Measurements from ENCODE around the gene STEAP4.
"Not testable (repeated sequence)": the region's sequence is repeated elsewhere in the genome, so short reads cannot be mapped to it uniquely, and the experiment has no call there.

Gene STEAP4

DNA sequence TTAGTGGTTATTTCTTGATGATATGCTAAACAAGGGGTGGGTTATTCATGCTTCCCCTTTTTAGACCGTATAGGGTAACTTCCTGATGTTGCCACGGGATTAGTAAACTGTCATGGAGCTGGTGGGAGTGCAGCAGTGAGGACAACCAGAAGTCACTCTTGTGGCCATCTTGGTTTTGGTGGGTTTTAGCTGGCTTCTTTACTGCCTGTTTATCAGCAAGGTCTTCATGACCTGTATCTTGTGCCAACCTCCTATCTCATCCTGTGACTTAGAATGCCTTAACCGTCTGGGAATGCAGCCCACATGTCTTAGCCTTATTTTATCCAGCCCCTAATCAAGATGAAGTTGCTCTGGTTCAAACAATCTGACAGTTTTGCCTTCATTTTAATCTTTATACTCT is 41.7 kb downstream of the STEAP4 start:
- not testable (repeated sequence) for DNase-seq

DNA sequence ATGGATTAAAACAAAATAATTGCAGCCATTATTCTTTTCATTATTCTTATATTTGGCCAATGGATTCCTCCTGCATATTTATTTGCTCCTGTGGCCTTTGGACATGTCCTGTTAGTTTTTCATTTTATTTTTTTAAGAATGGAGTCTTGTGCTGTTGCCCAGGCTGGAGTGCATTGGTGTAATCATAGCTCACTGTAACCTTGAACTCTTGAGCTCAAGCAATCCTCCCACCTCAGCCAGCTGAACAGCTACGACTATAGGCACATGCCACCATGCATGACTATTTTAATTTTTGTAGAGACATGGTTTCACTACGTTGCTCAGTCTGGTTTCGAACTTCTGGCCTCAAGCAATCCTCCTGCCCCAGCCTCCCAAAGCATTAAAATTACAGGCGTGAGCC is 44.1 kb downstream of the STEAP4 start:
- DNase-seq: no peak

DNA sequence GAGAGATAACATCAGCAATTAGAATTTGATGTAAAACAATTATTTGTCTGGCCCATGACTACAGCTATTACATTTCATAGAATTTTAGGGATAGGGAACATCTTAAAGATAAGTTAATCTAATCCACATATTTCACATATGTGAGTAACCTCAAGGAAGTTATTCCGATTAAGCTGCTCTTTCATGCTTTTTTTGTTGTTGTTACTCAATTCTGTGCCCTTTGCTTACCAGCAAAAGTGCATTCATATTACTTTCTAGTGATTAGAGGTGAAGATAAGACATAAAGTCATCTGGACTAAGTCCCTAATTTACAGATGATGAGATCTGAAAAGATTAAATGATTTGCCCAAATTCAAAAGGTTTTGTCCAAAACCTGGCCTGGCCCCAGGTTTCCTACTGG is 46.0 kb downstream of the STEAP4 start:
- DNase-seq: no peak

GRCh38 chr7:88259656-88260380 is 46.9 kb downstream of the STEAP4 start:
- no peak for DNase-seq

DNA sequence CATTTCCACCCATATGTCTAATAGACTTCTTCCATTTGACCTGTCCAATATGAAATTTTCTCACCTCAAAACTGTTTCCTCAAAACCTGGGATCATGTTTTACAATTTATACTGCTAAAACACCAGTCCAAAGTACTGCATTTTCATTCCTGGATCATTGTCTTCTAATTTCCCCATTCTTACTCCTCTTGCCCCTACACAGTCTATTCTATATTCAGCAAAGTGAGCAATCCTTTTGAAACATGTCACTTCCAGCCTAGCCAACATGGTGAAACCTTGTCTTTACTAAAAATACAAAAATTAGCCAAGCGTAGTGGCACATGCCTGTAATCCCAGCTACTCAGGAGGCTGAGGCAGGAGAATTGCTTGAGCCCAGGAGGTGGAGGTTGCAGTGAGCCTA is 48.4 kb downstream of the STEAP4 start:
- not testable (repeated sequence) for DNase-seq

GRCh38 chr7:88256906-88257305 is 49.8 kb downstream of the STEAP4 start:
- no peak for DNase-seq

DNA sequence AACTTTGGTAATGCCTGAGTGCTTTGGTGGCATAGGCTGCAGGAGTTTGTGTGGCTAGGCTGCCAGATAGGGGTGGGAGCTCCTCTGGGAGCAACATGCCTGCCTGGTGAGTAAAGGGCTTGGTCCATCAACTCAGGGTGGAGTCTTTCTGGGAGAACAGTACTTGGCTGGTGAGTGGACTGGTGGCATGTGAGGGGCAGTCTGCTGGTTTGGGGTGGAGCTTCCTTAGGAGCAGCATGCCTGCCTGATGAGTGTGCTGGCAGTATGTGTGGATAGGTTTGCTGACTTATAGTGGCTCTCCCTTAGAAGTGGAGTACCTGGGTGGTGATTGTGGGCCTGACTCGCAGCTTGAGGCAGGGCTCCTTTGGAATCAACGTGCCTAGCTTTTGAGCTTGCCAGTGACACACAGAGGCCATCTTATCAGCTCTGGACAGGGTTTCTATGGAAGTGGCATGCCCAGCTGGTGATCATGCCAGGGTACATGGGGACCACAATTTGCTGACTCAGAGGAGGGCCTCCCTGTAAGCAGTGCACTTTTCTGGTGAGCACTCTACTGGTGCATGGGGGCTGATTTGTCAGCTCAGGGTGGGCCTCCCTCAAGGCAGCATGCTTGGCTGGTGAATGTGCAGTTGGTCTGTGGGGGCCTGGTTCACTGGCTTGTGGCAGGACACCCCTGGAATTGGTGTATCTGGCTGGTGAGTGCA is 51.8 kb downstream of the STEAP4 start:
- no peak for DNase-seq

- no peak for DNase-seq
These were observed 53.1 kb downstream of the STEAP4 start for GRCh38 chr7:88253640-88254039.

- no peak for DNase-seq
These were observed 62.4 kb downstream of the STEAP4 start for GRCh38 chr7:88244258-88244657.

- DNase-seq: peak; percentile 30
These were observed 63.3 kb downstream of the STEAP4 start for GRCh38 chr7:88243345-88243909.

DNA sequence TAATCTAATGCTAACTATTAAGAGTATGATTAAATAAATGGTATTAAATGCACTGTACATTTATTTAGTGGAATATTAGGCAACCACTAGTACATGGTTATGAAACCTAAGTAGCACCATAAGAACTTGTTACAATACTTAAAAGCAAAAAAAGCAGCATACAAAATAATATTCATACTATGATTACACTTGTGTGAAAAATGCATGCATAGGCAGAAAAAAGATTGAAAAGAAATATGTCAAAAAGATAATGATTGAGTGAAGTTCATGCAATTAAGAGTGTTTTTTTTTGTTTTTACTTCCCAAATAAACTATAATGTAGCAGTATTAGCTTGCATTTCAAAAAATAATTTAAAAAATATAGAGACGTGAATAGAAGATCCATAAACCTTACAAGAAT is 66.8 kb downstream of the STEAP4 start:
- DNase-seq: no peak

DNA sequence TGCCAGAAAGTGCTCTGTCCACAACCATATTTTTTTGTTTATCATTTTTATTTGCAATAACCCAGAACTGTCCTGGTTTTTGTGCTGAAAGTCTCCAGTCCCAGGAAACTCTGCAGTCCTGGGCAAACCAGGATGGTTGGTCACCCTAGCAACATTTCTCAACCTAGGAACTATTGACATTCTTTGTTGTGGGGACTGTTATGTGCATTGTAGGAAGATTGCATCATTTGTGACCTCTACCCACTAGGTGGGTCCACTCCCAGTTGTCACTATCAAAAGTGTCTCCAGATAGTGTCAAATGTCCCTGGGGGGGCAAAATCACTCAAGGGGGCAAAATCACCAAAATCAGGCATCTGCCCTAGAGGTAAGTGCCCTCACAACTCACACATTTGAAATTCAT is 72.9 kb downstream of the STEAP4 start:
- DNase-seq: no peak

GRCh38 chr7:88230646-88231045 is 76.0 kb downstream of the STEAP4 start:
- no peak for DNase-seq

DNA sequence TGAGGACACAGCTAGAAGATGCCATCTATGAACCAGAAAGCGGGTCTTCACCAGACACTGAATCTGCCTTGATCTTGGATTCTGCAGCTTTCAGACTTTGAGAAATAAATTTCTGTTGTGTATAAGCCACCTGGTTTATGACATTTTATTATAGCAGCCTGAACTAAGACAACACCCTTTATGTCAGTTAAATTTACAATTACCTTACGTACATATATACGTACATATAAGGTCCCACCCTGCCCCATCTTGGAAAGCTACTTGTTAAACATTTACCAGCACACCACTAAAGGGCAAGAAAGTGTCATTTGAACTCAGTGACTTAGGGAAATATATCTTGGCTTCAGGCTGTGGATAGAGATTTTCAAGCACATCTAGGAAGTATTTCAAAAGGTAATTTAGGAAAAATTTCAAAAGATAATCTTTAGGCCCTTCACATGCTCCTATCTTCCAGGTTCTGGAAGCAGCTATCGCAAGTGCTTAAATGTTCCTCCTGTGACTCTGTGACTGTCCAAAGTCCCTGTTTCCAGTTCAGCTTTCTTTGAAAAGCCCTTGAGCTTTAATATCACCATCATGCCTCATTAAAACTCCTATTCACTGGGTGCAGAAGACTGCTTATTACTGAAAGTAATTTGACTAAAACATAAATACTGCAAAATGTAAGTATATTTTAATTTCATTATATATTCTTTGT is 77.2 kb downstream of the STEAP4 start:
- DNase-seq: no peak

DNA sequence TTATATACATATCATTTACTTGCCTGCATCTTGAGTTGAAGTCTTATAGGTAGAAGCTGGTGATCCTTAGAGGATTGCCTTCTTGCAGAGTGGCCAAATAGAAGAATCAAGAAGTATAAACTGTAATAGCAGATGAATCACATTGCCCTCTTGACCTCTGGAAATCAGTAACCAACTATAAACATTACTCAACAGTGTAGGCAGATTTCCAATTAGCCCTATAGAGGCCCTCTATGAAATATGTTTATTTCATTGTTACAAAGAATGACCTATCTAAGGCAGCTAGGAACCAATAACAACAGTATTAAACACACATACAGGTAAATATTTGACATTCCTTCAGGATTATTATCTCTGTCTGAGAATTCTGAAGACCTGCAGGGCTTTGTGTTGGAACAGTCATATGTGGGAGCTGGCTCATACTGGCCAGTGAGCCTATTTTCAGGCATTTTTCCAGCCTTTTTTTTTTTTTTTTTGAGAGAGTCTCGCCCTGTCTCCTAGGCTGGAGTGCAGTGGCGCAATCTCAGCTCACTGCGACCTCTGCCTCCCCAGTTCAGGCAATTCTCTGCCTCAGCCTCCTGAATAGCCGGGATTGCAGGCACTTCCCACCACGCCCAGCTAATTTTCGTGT is 79.7 kb downstream of the STEAP4 start:
- no peak for DNase-seq

DNA sequence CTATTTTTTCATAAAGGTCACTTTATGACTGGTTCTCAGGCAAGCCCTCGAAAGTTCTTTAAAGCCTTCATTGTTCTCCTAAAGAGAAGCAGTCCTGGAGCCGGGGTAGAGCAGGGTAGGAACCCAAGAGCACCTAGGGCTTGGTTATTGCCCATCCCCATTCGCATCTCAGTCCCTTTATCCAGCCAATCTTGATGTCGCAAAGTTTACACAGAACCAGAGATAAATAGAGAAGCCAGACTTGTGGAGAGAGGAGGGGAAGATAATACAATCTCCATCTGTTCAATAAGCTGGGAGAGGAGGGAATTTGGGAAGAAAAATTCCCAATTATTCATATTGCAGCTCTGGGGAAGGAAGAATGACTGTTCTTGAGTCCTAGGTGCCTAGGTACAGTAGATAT is 80.5 kb downstream of the STEAP4 start:
- DNase-seq: no peak

- no peak for DNase-seq
These were observed 82.0 kb downstream of the STEAP4 start for GRCh38 chr7:88224601-88225275.

DNA sequence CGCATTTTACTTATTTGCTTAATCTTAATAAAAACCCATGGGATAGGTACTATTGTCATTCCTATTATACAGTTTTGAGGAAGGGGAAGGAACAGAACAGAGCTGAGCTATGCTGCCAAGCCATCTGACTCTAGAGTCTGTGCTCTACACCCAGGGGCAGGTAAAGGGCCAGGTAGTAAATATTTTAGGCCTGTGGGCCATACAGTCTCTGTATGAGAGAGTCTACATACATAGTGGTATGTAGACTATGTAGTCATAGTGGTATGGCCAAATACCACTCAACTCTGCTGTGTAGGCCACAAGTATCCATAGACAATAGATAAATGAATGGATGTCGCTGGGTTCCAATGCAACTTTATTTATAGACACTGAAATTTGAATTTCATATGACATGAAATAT is 83.4 kb downstream of the STEAP4 start:
- no peak for DNase-seq
